ENCODE data around the gene SRP14. TPM values are rescaled to one million over a fixed set of nuclear protein-coding genes. Genes with fewer than 3 reads are reported as not detected.

The SRP14 gene
- total and polyA plus RNA-seq, 9 donors, result 155 to 451 (median 215) TPM

GRCh38 chr15:40067921-40068624 lies 29.1 kb upstream of the SRP14 start:
- intact Hi-C loops (cut with DNase I), result no loop called here
- WGBS, 3 donors, result 79 to 91% (median 86%) methylated on average over 6 of the region's 6 CpGs
- DNase-seq, result peak in 2 of 5 donors; percentile 43 to 72
- no peak overlapping the region for H3K27ac ChIP-seq
- H3K27me3 ChIP-seq, result no peaks in the 10 kb centered on the region
- H3K36me3 ChIP-seq, result no peaks in the 10 kb centered on the region
- TF ChIP-seq POLR2A (IDR thresholded peaks at IDR 0.05) (no peak), EP300 (IDR thresholded peaks at IDR 0.05) (no peak), CTCF (IDR thresholded peaks at IDR 0.05) (no peak)
- H3K4me1 ChIP-seq (ENCODE audit: insufficient read depth), result peaks cover 8% of the 10 kb centered on the region
- no peak overlapping the region for H3K4me3 ChIP-seq
- H3K9me3 ChIP-seq, result no peaks in the 10 kb centered on the region

- Histone ChIP-seq H3K27me3 (no peaks in the 10 kb centered on the region), H3K9me3 (no peaks in the 10 kb centered on the region), H3K4me3 (no peak overlapping the region), H3K27ac (no peak overlapping the region), H3K4me1 (ENCODE audit: insufficient read depth) (peaks cover 8% of the 10 kb centered on the region), H3K36me3 (no peaks in the 10 kb centered on the region)
- WGBS, 3 donors, result 83 to 91% (median 89%) methylated on average over 5 of the region's 5 CpGs
- TF ChIP-seq CTCF (IDR thresholded peaks at IDR 0.05) (no peak), POLR2A (IDR thresholded peaks at IDR 0.05) (no peak), EP300 (IDR thresholded peaks at IDR 0.05) (no peak)
- intact Hi-C loops (cut with DNase I), result no loop called here
- no peak for DNase-seq
Observed at GRCh38 chr15:40066589-40066988, 27.6 kb upstream of the SRP14 start.

- TF ChIP-seq POLR2A (IDR thresholded peaks at IDR 0.05) (no peak), EP300 (IDR thresholded peaks at IDR 0.05) (no peak), CTCF (IDR thresholded peaks at IDR 0.05) (no peak)
- no peak overlapping the region for H3K27ac ChIP-seq
- no peaks in the 10 kb centered on the region for H3K27me3 ChIP-seq
- intact Hi-C loops (cut with DNase I), result no loop called here
- H3K4me3 ChIP-seq, result no peak overlapping the region
- WGBS, 3 donors, result 78 to 93% (median 86%) methylated on average over 3 of the region's 3 CpGs
- peak in 1 of 5 donors; percentile 2 for DNase-seq
- H3K4me1 ChIP-seq (ENCODE audit: insufficient read depth), result peaks cover 8% of the 10 kb centered on the region
- no peaks in the 10 kb centered on the region for H3K36me3 ChIP-seq
- H3K9me3 ChIP-seq, result no peaks in the 10 kb centered on the region
Observed at GRCh38 chr15:40065166-40065565, 26.2 kb upstream of the SRP14 start.

GRCh38 chr15:40064231-40064894 lies 25.4 kb upstream of the SRP14 start:
- no peak overlapping the region for H3K4me3 ChIP-seq
- DNase-seq, result peak in 1 of 5 donors; percentile 7
- no peaks in the 10 kb centered on the region for H3K9me3 ChIP-seq
- peaks cover 8% of the 10 kb centered on the region for H3K4me1 ChIP-seq (ENCODE audit: insufficient read depth)
- 84 to 91% (median 89%) methylated on average over 8 of the region's 8 CpGs for WGBS, 3 donors
- H3K36me3 ChIP-seq, result no peaks in the 10 kb centered on the region
- no peak overlapping the region for H3K27ac ChIP-seq
- TF ChIP-seq EP300 (IDR thresholded peaks at IDR 0.05) (no peak), CTCF (IDR thresholded peaks at IDR 0.05) (no peak), POLR2A (IDR thresholded peaks at IDR 0.05) (no peak)
- intact Hi-C loops (cut with DNase I), result no loop called here
- H3K27me3 ChIP-seq, result no peaks in the 10 kb centered on the region
